PC-9 (cell line): ENCODE results near the gene CDK12. TPM values are rescaled to one million over a fixed set of nuclear protein-coding genes. Genes with fewer than 3 reads are reported as not detected.

Experiments
- BruUV-seq: library from RNA; stranded (reverse); fragments of 400-500 nt; replicated peaks from 2 replicates; lab custom pipeline; 2021; lab: Mats Ljungman, UMichigan
- CTCF ChIA-PET: fragments of 300-600 bp; sonication (Branson Sonifier 250); formaldehyde crosslinking; loops from one replicate; lab custom pipeline; 2022; ENCODE audit warnings: antibody characterized with exemption; lab: Charles Lee
- POLR2A ChIA-PET: fragments of 300-600 bp; sonication (Branson Sonifier 250); formaldehyde crosslinking; loops from one replicate; lab custom pipeline; 2022; ENCODE audit warnings: antibody characterized with exemption; ENCODE audit not compliant: unreplicated experiment; lab: Charles Lee
- DNase-seq, 2 experiments: peaks; one replicate each; pipeline versions ENCODE4 v3.0.0 to v3.0.0-alpha.2; 2015 to 2022; ENCODE audit warnings: mixed read lengths in 1 of 2
- H2AFZ ChIP-seq: fragments of 200-600 bp; sonication (generic); 2 replicates; pipeline ENCODE4 v1.8.1; 2017; ENCODE audit warnings: antibody characterized with exemption
- H3F3A ChIP-seq: fragments of 200-600 bp; sonication (generic); 2 replicates; pipeline ENCODE4 v1.8.1; 2017; ENCODE audit warnings: antibody characterized with exemption, mild to moderate bottlenecking, low read depth; ENCODE audit not compliant: insufficient read depth
- H3K27ac ChIP-seq: fragments of 200-600 bp; sonication (generic); 2 replicates; pipeline ENCODE4 v1.6.1; 2016; ENCODE audit warnings: mixed run types
- H3K27me3 ChIP-seq: fragments of 200-600 bp; sonication (generic); 2 replicates; pipeline ENCODE4 v1.6.1; 2016; ENCODE audit warnings: low read depth, mixed run types; ENCODE audit not compliant: insufficient read depth
- H3K36me3 ChIP-seq: fragments of 200-600 bp; sonication (generic); 2 replicates; pipeline ENCODE4 v1.6.1; 2016; ENCODE audit warnings: low read depth, mixed run types
- H3K4me1 ChIP-seq: fragments of 200-600 bp; sonication (generic); replicated peaks from 2 replicates; pipeline ENCODE4 v1.6.1; 2016; ENCODE audit warnings: mixed run types; ENCODE audit not compliant: insufficient read depth
- H3K4me2 ChIP-seq: fragments of 200-600 bp; sonication (generic); 2 replicates; pipeline ENCODE4 v1.6.1; 2017; ENCODE audit warnings: mixed run types
- H3K4me3 ChIP-seq: fragments of 200-600 bp; sonication (generic); 2 replicates; pipeline ENCODE4 v1.6.1; 2016; ENCODE audit warnings: mixed run types
- H3K79me2 ChIP-seq: fragments of 200-600 bp; sonication (generic); 2 replicates; pipeline ENCODE4 v1.6.1; 2017; ENCODE audit warnings: low read depth, mixed run types
- H3K9me2 ChIP-seq: fragments of 200-600 bp; sonication (generic); 2 replicates; pipeline ENCODE4 v1.8.1; 2017; ENCODE audit warnings: mild to moderate bottlenecking; ENCODE audit not compliant: insufficient read depth
- H3K9me3 ChIP-seq: fragments of 200-600 bp; sonication (generic); 2 replicates; pipeline ENCODE4 v1.8.1; 2016; ENCODE audit warnings: low read depth; ENCODE audit not compliant: insufficient read depth
- H4K20me1 ChIP-seq: fragments of 200-600 bp; sonication (generic); 2 replicates; pipeline ENCODE4 v1.8.1; 2017; ENCODE audit not compliant: insufficient read depth
- CTCF ChIP-seq: fragments of 200-600 bp; sonication (generic); conservative IDR thresholded peaks from 2 replicates; pipeline ENCODE4 v1.6.1; 2017; ENCODE audit warnings: mixed run types, antibody characterized with exemption, mild to moderate bottlenecking, moderate library complexity
- EZH2 ChIP-seq: fragments of 200-600 bp; sonication (generic); IDR thresholded peaks from 2 replicates; pipeline ENCODE4 v1.8.0; 2017; ENCODE audit warnings: antibody characterized with exemption, low read depth
- intact Hi-C: fragments of 100-400 bp; cut with micrococcal nuclease; formaldehyde crosslinking; loops from one replicate; pipeline ENCODE4 v1.10.0; 2022; ENCODE audit not compliant: unreplicated experiment
- total RNA-seq: library from RNA; stranded (reverse); gene quantifications from 2 replicates; pipeline ENCODE4 v1.2.3, GENCODE V29; 2021

CDK12 gene
- total RNA-seq, 1 experiment from 2014 or later, result 64.3 TPM

GRCh38 chr17:39564211-39564848, 103.0 kb downstream of the CDK12 start:
- H3K27ac ChIP-seq, result no peak overlapping the region
- ChIA-PET POLR2A (no interaction called here), CTCF (no interaction called here)
- H3K9me2 ChIP-seq, result no peaks in the 10 kb centered on the region
- no peak overlapping the region for H3K4me2 ChIP-seq
- H4K20me1 ChIP-seq, result no peaks in the 10 kb centered on the region
- no peaks in the 10 kb centered on the region for H3K27me3 ChIP-seq
- no peaks in the 10 kb centered on the region for H3K79me2 ChIP-seq
- H3F3A ChIP-seq, result no peaks in the 10 kb centered on the region
- DNase-seq, result no peak
- H3K4me3 ChIP-seq, result no peak overlapping the region
- BruUV-seq, result no TSS peak
- intact Hi-C loops, result no loop called here
- no peak for TF ChIP-seq EZH2
- no peaks in the 10 kb centered on the region for H3K36me3 ChIP-seq
- H3K4me1 ChIP-seq, result no peaks in the 10 kb centered on the region
- no peak overlapping the region for H2AFZ ChIP-seq
- no peaks in the 10 kb centered on the region for H3K9me3 ChIP-seq

- H3K9me3 ChIP-seq, result no peaks in the 10 kb centered on the region; the same call in 1 of the 2 replicates
- H2AFZ ChIP-seq, result no peak overlapping the region
- no peaks in the 10 kb centered on the region for H3K27me3 ChIP-seq
- H3K9me2 ChIP-seq, result no peaks in the 10 kb centered on the region
- no peak for TF ChIP-seq EZH2
- TF ChIP-seq CTCF, result no peak
- BruUV-seq, result no TSS peak
- no peaks in the 10 kb centered on the region for H3K4me1 ChIP-seq
- DNase-seq, result no peak
- no peaks in the 10 kb centered on the region for H3K79me2 ChIP-seq
- no peak overlapping the region for H3K27ac ChIP-seq
- no peak overlapping the region for H3K4me2 ChIP-seq
- no peaks in the 10 kb centered on the region for H4K20me1 ChIP-seq
- H3F3A ChIP-seq, result no peaks in the 10 kb centered on the region
- POLR2A ChIA-PET, result no interaction called here
- H3K4me3 ChIP-seq, result no peak overlapping the region
- intact Hi-C loops, result no loop called here
- CTCF ChIA-PET, result no interaction called here
- H3K36me3 ChIP-seq, result no peaks in the 10 kb centered on the region
Measured at GRCh38 chr17:39566094-39566850, 105.0 kb downstream of the CDK12 start.

- no TSS peak for BruUV-seq
- POLR2A ChIA-PET, result no interaction called here
- TF ChIP-seq CTCF, result no peak
- no peak for TF ChIP-seq EZH2
Measured at GRCh38 chr17:39568702-39569101, 107.4 kb downstream of the CDK12 start.

More at GRCh38 chr17:39568702-39569101, 107.4 kb downstream of the CDK12 start:
- CTCF ChIA-PET, result no interaction called here
- Histone ChIP-seq H3K27me3 (no peaks in the 10 kb centered on the region), H2AFZ (no peak overlapping the region), H3F3A (peaks cover 10% of the 10 kb centered on the region; the same call in 1 of the 2 replicates), H3K4me3 (no peak overlapping the region), H4K20me1 (no peaks in the 10 kb centered on the region), H3K79me2 (no peaks in the 10 kb centered on the region), H3K9me2 (no peaks in the 10 kb centered on the region), H3K36me3 (no peaks in the 10 kb centered on the region), H3K9me3 (no peaks in the 10 kb centered on the region; the same call in 1 of the 2 replicates), H3K4me2 (no peak overlapping the region), H3K27ac (no peak overlapping the region), H3K4me1 (no peaks in the 10 kb centered on the region)
- DNase-seq, result no peak
- intact Hi-C loops, result no loop called here
